Right lobe of liver (tissue), 4 donors: ENCODE data around the gene KRT4.

Experiments
- CTCF ChIP-seq, 4 donors: fragments of 200-600 bp in 3 of 4; fragments of 450-650 bp in 1 of 4; IDR thresholded peaks; one replicate each; pipeline versions ENCODE4 v1.5.1 to v1.8.0; 2016 to 2022; ENCODE audit warnings: antibody characterized with exemption in 4 of 4, mild to moderate bottlenecking in 2 of 4
- POLR2A ChIP-seq: fragments of 450-650 bp; IDR thresholded peaks from one replicate; pipeline ENCODE4 v1.6.1; 2017; ENCODE audit warnings: antibody characterized with exemption, mild to moderate bottlenecking
- donor health status: DM: no; HTN: no; CAD: no.
- donor health status: DM: no; HTN: no; CAD: no.
- donor health status: DM: no; HTN: yes; CAD: no.

- no peak for TF ChIP-seq CTCF (IDR thresholded peaks at IDR 0.05)
- no peak for TF ChIP-seq POLR2A
Observed at GRCh38 chr12:52805739-52806138, 8.2 kb downstream of the KRT4 start.
